WTC11 (cell line): Measurements from ENCODE around the gene M1AP. TPM values are rescaled to one million over a fixed set of nuclear protein-coding genes. Genes with fewer than 3 reads are reported as not detected.

Experiments
- ATAC-seq: fragments of 200-7000 bp; cut with Tn5 transposase; 2 replicates; pipeline ENCODE4 v1.10.0; 2021; ENCODE audit warnings: mild to moderate bottlenecking, moderate library complexity
- CTCF ChIA-PET: fragments of 300-600 bp; sonication (Branson Sonifier 250); formaldehyde crosslinking; loops from one replicate; lab custom pipeline; 2021; ENCODE audit warnings: antibody characterized with exemption; lab: Charles Lee
- POLR2A ChIA-PET: fragments of 350-600 bp; sonication (Branson Sonifier 250); formaldehyde crosslinking; loops from one replicate; lab custom pipeline; 2021; ENCODE audit warnings: antibody characterized with exemption; lab: Charles Lee
- DNase-seq: peaks from one replicate; pipeline ENCODE4 v3.0.0; 2021; ENCODE audit warnings: low spot score
- H3K27ac Mint-ChIP-seq: 2 replicates; pipeline ENCODE4 v1.8.0; 2021; ENCODE audit warnings: mixed read lengths
- H3K27me3 Mint-ChIP-seq: 2 replicates; pipeline ENCODE4 v1.8.0; 2021; ENCODE audit warnings: low read depth, mild to moderate bottlenecking, moderate library complexity, mixed read lengths
- H3K36me3 Mint-ChIP-seq: 2 replicates; pipeline ENCODE4 v1.8.0; 2021; ENCODE audit warnings: mixed read lengths
- H3K4me1 Mint-ChIP-seq: 2 replicates; pipeline ENCODE4 v1.8.0; 2022; ENCODE audit warnings: mixed read lengths
- H3K4me3 Mint-ChIP-seq: 2 replicates; pipeline ENCODE4 v1.8.0; 2021; ENCODE audit warnings: mild to moderate bottlenecking, moderate library complexity, mixed read lengths
- H3K9me3 Mint-ChIP-seq: 2 replicates; pipeline ENCODE4 v1.8.0; 2021; ENCODE audit warnings: mixed read lengths
- CREB1 ChIP-seq: sonication (generic); formaldehyde crosslinking; IDR thresholded peaks from 2 replicates; pipeline ENCODE4 v1.8.0; 2023; ENCODE audit warnings: mild to moderate bottlenecking, missing genetic modification reagents
- FOXJ3 ChIP-seq: sonication (generic); formaldehyde crosslinking; IDR thresholded peaks from 2 replicates; pipeline ENCODE4 v1.9.0; 2021; ENCODE audit warnings: missing genetic modification reagents, mild to moderate bottlenecking, borderline replicate concordance
- JAZF1 ChIP-seq: fragments of 250-450 bp; sonication (Bioruptor Pico); IDR thresholded peaks from 2 replicates; pipeline ENCODE4 v1.9.0; 2021; ENCODE audit warnings: moderate library complexity, mild to moderate bottlenecking, inconsistent platforms
- NR3C1 ChIP-seq: sonication (generic); formaldehyde crosslinking; conservative IDR thresholded peaks from 2 replicates; pipeline ENCODE4 v1.8.1; 2023; ENCODE audit warnings: low read depth, mild to moderate bottlenecking, missing genetic modification reagents
- PRRX2 ChIP-seq: fragments of 250-450 bp; sonication (Bioruptor Pico); IDR thresholded peaks from 2 replicates; pipeline ENCODE4 v1.8.0; 2021; ENCODE audit warnings: mild to moderate bottlenecking
- SOX15 ChIP-seq: fragments of 250-450 bp; sonication (Bioruptor Pico); IDR thresholded peaks from 2 replicates; pipeline ENCODE4 v1.9.0; 2021; ENCODE audit warnings: mild to moderate bottlenecking
- TCF7 ChIP-seq: sonication (generic); formaldehyde crosslinking; IDR thresholded peaks from 2 replicates; pipeline ENCODE4 v1.8.0; 2022; ENCODE audit warnings: mild to moderate bottlenecking, low read depth, missing genetic modification reagents, moderate library complexity
- TP53 ChIP-seq: sonication (generic); formaldehyde crosslinking; IDR thresholded peaks from 2 replicates; pipeline ENCODE4 v1.8.1; 2023; ENCODE audit warnings: mild to moderate bottlenecking, missing genetic modification reagents
- ZNF138 ChIP-seq: sonication (generic); formaldehyde crosslinking; conservative IDR thresholded peaks from 2 replicates; pipeline ENCODE4 v1.8.1; 2022; ENCODE audit warnings: mild to moderate bottlenecking, moderate library complexity, missing genetic modification reagents
- ZNF219 ChIP-seq: sonication (generic); formaldehyde crosslinking; IDR thresholded peaks from 2 replicates; pipeline ENCODE4 v1.8.0; 2023; ENCODE audit warnings: missing genetic modification reagents, mild to moderate bottlenecking, borderline replicate concordance
- ZNF232 ChIP-seq: sonication (generic); formaldehyde crosslinking; IDR thresholded peaks from 2 replicates; pipeline ENCODE4 v1.8.0; 2022; ENCODE audit warnings: mild to moderate bottlenecking, missing genetic modification reagents
- ZNF396 ChIP-seq: fragments of 250-450 bp; sonication (Bioruptor Pico); IDR thresholded peaks from 2 replicates; pipeline ENCODE4 v1.8.0; 2021; ENCODE audit warnings: mild to moderate bottlenecking, moderate library complexity, borderline replicate concordance
- ZNF416 ChIP-seq: fragments of 250-450 bp; sonication (Bioruptor Pico); IDR thresholded peaks from 2 replicates; pipeline ENCODE4 v1.9.0; 2021; ENCODE audit warnings: mild to moderate bottlenecking, inconsistent platforms
- ZNF423 ChIP-seq: fragments of 250-450 bp; sonication (Bioruptor Pico); IDR thresholded peaks from 2 replicates; pipeline ENCODE4 v2.1.2; 2022; ENCODE audit warnings: mild to moderate bottlenecking, moderate library complexity
- ZNF671 ChIP-seq: fragments of 250-450 bp; sonication (Bioruptor Pico); IDR thresholded peaks from 2 replicates; pipeline ENCODE4 v1.8.0; 2021; ENCODE audit warnings: mild to moderate bottlenecking
- total RNA-seq: library from RNA; stranded (reverse); gene quantifications from 3 replicates; pipeline ENCODE4 v1.2.3, GENCODE V29; 2021
- TF ChIP-seq, protein P1 (sequence below): sonication (generic); formaldehyde crosslinking; IDR thresholded peaks from 2 replicates; pipeline ENCODE4 v1.8.0; 2022; ENCODE audit warnings: mild to moderate bottlenecking, missing genetic modification reagents
- TF ChIP-seq, protein P2 (sequence below): sonication (generic); formaldehyde crosslinking; IDR thresholded peaks from 2 replicates; pipeline ENCODE4 v1.8.0; 2022; ENCODE audit warnings: mild to moderate bottlenecking, missing genetic modification reagents
- TF ChIP-seq, protein P3 (sequence below): sonication (generic); formaldehyde crosslinking; IDR thresholded peaks from 2 replicates; pipeline ENCODE4 v1.8.0; 2023; ENCODE audit warnings: missing genetic modification reagents, mild to moderate bottlenecking, borderline replicate concordance
- TF ChIP-seq, protein P4 (sequence below): sonication (generic); formaldehyde crosslinking; IDR thresholded peaks from 2 replicates; pipeline ENCODE4 v1.8.1; 2022; ENCODE audit warnings: missing genetic modification reagents, borderline replicate concordance
- TF ChIP-seq, protein P5 (sequence below): sonication (generic); formaldehyde crosslinking; IDR thresholded peaks from 2 replicates; pipeline ENCODE4 v1.8.1; 2023; ENCODE audit warnings: mild to moderate bottlenecking, missing genetic modification reagents
- TF ChIP-seq, protein P6 (sequence below): sonication (generic); formaldehyde crosslinking; IDR thresholded peaks from 2 replicates; pipeline ENCODE4 v1.8.0; 2023; ENCODE audit warnings: missing genetic modification reagents

M1AP gene
- total RNA-seq, 1 experiment from 2014 or later: 5.9 TPM

DNA sequence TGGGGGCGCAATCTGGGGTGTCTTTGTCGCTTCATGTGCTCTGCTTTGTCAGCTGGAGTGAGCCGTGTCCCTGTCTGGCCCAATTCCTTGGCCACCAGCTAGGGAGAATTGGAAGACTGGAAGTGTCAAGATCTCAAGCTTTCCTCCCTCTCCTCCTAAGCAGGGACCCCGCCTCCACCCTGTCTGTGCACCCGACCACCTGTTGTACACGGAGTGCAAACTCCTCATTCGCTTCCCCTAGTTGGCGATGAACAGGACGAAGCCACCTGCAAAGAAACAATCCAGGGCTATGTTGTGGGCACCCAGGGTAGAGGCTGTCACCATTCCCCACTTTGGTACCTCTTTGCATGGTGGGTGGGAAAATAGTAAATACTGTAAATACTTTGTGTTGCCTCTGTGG lies 120.4 kb downstream of the M1AP start (continued):
- TF ChIP-seq ZNF396 (no peak), TP53 (CRISPR knock-in tag) (no peak), PRRX2 (CRISPR knock-in tag) (no peak), FOXJ3 (no peak)
- TF ChIP-seq, protein P1, sequence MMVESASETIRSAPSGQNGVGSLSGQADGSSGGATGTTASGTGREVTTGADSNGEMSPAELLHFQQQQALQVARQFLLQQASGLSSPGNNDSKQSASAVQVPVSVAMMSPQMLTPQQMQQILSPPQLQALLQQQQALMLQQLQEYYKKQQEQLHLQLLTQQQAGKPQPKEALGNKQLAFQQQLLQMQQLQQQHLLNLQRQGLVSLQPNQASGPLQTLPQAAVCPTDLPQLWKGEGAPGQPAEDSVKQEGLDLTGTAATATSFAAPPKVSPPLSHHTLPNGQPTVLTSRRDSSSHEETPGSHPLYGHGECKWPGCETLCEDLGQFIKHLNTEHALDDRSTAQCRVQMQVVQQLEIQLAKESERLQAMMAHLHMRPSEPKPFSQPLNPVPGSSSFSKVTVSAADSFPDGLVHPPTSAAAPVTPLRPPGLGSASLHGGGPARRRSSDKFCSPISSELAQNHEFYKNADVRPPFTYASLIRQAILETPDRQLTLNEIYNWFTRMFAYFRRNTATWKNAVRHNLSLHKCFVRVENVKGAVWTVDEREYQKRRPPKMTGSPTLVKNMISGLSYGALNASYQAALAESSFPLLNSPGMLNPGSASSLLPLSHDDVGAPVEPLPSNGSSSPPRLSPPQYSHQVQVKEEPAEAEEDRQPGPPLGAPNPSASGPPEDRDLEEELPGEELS (CRISPR knock-in tag): no peak

DNA sequence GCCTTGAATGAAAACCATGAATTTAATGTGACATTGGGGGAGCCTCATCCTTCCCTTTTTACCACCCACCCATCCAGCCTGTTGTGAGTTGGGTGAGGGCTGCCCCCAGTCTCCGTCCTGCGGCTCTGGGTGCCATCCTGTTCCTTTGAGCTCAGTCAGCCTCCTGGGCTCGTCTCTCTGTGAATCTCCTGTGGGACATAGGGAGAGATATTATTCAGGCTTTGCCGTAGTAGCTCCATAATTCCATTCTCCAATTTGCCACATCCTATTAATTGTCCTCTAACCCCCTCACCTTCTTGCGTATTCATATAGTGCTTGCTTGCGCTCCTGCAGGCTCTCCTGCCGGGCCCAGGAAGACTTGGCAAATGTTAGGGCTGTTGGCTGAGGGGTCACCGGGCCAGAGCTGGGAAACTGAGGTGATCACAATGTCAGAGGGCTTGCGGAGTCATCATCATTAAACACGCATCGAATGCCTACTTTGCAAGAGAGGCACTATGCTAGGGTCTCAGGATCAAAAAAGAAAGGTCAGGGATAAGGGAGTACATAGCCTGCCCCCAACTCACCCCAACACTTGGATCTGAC lies 121.4 kb downstream of the M1AP start:
- ChIA-PET CTCF (interaction anchor here (1.0 to 1.5 kb wide), 6 partner anchors 9 to 51 kb away, joined by 3 to 5 read pairs (median 4); partner anchors contain the start of genes CCDC142 and TTC31), POLR2A (interaction anchor here (0.6 to 1.1 kb wide), 2 partner anchors 18 to 44 kb away, joined by 3 to 4 read pairs; partner anchors contain the start of genes CCDC142 and TTC31)
- DNase-seq (no peak), ATAC-seq (no peak)
- Mint-ChIP-seq H3K27me3 (peaks cover 21% of the 10 kb centered on the region), H3K27ac (no peak overlapping the region), H3K9me3 (0 out of 2 replicates have a peak, but pooled peaks cover 3% of the 10 kb centered on the region)
- TF ChIP-seq ZNF138 (CRISPR knock-in tag) (no peak), ZNF423 (CRISPR knock-in tag) (no peak), ZNF416 (no peak), CREB1 (no peak), JAZF1 (no peak), NR3C1 (CRISPR knock-in tag) (no peak), ZNF219 (no peak), ZNF671 (CRISPR knock-in tag) (no peak), SOX15 (no peak), ZNF396 (no peak), TCF7 (CRISPR knock-in tag) (no peak), ZNF232 (CRISPR knock-in tag) (no peak)
- TF ChIP-seq, protein P2, sequence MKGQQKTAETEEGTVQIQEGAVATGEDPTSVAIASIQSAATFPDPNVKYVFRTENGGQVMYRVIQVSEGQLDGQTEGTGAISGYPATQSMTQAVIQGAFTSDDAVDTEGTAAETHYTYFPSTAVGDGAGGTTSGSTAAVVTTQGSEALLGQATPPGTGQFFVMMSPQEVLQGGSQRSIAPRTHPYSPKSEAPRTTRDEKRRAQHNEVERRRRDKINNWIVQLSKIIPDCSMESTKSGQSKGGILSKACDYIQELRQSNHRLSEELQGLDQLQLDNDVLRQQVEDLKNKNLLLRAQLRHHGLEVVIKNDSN: no peak
- TF ChIP-seq, protein P1 (CRISPR knock-in tag): no peak
- TF ChIP-seq, protein P3, sequence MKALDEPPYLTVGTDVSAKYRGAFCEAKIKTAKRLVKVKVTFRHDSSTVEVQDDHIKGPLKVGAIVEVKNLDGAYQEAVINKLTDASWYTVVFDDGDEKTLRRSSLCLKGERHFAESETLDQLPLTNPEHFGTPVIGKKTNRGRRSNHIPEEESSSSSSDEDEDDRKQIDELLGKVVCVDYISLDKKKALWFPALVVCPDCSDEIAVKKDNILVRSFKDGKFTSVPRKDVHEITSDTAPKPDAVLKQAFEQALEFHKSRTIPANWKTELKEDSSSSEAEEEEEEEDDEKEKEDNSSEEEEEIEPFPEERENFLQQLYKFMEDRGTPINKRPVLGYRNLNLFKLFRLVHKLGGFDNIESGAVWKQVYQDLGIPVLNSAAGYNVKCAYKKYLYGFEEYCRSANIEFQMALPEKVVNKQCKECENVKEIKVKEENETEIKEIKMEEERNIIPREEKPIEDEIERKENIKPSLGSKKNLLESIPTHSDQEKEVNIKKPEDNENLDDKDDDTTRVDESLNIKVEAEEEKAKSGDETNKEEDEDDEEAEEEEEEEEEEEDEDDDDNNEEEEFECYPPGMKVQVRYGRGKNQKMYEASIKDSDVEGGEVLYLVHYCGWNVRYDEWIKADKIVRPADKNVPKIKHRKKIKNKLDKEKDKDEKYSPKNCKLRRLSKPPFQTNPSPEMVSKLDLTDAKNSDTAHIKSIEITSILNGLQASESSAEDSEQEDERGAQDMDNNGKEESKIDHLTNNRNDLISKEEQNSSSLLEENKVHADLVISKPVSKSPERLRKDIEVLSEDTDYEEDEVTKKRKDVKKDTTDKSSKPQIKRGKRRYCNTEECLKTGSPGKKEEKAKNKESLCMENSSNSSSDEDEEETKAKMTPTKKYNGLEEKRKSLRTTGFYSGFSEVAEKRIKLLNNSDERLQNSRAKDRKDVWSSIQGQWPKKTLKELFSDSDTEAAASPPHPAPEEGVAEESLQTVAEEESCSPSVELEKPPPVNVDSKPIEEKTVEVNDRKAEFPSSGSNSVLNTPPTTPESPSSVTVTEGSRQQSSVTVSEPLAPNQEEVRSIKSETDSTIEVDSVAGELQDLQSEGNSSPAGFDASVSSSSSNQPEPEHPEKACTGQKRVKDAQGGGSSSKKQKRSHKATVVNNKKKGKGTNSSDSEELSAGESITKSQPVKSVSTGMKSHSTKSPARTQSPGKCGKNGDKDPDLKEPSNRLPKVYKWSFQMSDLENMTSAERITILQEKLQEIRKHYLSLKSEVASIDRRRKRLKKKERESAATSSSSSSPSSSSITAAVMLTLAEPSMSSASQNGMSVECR (CRISPR knock-in tag): no peak
- TF ChIP-seq, protein P4, sequence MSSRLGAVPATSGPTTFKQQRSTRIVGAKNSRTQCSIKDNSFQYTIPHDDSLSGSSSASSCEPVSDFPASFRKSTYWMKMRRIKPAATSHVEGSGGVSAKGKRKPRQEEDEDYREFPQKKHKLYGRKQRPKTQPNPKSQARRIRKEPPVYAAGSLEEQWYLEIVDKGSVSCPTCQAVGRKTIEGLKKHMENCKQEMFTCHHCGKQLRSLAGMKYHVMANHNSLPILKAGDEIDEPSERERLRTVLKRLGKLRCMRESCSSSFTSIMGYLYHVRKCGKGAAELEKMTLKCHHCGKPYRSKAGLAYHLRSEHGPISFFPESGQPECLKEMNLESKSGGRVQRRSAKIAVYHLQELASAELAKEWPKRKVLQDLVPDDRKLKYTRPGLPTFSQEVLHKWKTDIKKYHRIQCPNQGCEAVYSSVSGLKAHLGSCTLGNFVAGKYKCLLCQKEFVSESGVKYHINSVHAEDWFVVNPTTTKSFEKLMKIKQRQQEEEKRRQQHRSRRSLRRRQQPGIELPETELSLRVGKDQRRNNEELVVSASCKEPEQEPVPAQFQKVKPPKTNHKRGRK (CRISPR knock-in tag): no peak
- TF ChIP-seq, protein P5, sequence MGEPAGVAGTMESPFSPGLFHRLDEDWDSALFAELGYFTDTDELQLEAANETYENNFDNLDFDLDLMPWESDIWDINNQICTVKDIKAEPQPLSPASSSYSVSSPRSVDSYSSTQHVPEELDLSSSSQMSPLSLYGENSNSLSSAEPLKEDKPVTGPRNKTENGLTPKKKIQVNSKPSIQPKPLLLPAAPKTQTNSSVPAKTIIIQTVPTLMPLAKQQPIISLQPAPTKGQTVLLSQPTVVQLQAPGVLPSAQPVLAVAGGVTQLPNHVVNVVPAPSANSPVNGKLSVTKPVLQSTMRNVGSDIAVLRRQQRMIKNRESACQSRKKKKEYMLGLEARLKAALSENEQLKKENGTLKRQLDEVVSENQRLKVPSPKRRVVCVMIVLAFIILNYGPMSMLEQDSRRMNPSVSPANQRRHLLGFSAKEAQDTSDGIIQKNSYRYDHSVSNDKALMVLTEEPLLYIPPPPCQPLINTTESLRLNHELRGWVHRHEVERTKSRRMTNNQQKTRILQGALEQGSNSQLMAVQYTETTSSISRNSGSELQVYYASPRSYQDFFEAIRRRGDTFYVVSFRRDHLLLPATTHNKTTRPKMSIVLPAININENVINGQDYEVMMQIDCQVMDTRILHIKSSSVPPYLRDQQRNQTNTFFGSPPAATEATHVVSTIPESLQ (CRISPR knock-in tag): no peak
- TF ChIP-seq, protein P6, sequence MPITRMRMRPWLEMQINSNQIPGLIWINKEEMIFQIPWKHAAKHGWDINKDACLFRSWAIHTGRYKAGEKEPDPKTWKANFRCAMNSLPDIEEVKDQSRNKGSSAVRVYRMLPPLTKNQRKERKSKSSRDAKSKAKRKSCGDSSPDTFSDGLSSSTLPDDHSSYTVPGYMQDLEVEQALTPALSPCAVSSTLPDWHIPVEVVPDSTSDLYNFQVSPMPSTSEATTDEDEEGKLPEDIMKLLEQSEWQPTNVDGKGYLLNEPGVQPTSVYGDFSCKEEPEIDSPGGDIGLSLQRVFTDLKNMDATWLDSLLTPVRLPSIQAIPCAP (CRISPR knock-in tag): no peak
- TF ChIP-seq, all 79 proteins: peak for 0
- peaks cover 21% of the 10 kb centered on the region for H3K36me3 Mint-ChIP-seq
- H3K4me1 Mint-ChIP-seq: peaks cover 14% of the 10 kb centered on the region
- peak overlapping the region; percentile 41 for H3K4me3 Mint-ChIP-seq
